IPS-18c (cell line): ENCODE data around the gene RRP8.
A peak's percentile ranks its signal among the peaks of the same experiment; 100 is the strongest.

Experiments
- H3K4me3 ChIP-seq: 2 replicates; pipeline ENCODE4 v1.7.0; 2013; ENCODE audit warnings: low read depth, mild to moderate bottlenecking, low read length, moderate library complexity; ENCODE audit not compliant: insufficient read depth
- H3K9me3 ChIP-seq: one replicate; pipeline ENCODE4 v1.6.1; 2013; ENCODE audit warnings: mild to moderate bottlenecking, low read length, moderate library complexity; ENCODE audit not compliant: control insufficient read depth, insufficient read depth

The RRP8 gene

GRCh38 chr11:6603287-6604080, at the start of gene RRP8, which contains the start of gene ILK:
RRP8 (minus strand) TSS chr11:6603616; CDS start chr11:6603502, 114 bp downstream.
ILK (plus strand) TSS chr11:6603774; CDS start chr11:6604272, 498 bp downstream.
- Histone ChIP-seq H3K4me3 (peak within 1 kb of the TSS; percentile 96), H3K9me3 (no peaks in the 10 kb centered on the region)

GRCh38 chr11:6653097-6653496, 49.7 kb upstream of the RRP8 start:
- Histone ChIP-seq H3K9me3 (no peaks in the 10 kb centered on the region), H3K4me3 (no peak overlapping the region)

GRCh38 chr11:6652182-6652581, 48.8 kb upstream of the RRP8 start:
- Histone ChIP-seq H3K4me3 (no peak overlapping the region), H3K9me3 (no peaks in the 10 kb centered on the region)

- Histone ChIP-seq H3K9me3 (no peaks in the 10 kb centered on the region), H3K4me3 (no peak overlapping the region)
These were observed 47.6 kb upstream of the RRP8 start for GRCh38 chr11:6650980-6651379.

- Histone ChIP-seq H3K9me3 (no peaks in the 10 kb centered on the region), H3K4me3 (no peak overlapping the region)
These were observed 46.7 kb upstream of the RRP8 start for GRCh38 chr11:6650104-6650503.

GRCh38 chr11:6648501-6648900, 45.1 kb upstream of the RRP8 start:
- Histone ChIP-seq H3K9me3 (no peaks in the 10 kb centered on the region), H3K4me3 (no peak overlapping the region)

GRCh38 chr11:6647836-6648235, 44.4 kb upstream of the RRP8 start:
- H3K4me3 ChIP-seq: no peak overlapping the region
- H3K9me3 ChIP-seq: no peaks in the 10 kb centered on the region

GRCh38 chr11:6646918-6647679, 43.7 kb upstream of the RRP8 start:
- H3K4me3 ChIP-seq: no peak overlapping the region
- no peaks in the 10 kb centered on the region for H3K9me3 ChIP-seq

GRCh38 chr11:6646576-6646917, 43.1 kb upstream of the RRP8 start:
- no peak overlapping the region for H3K4me3 ChIP-seq

GRCh38 chr11:6646071-6646470, 42.7 kb upstream of the RRP8 start:
- Histone ChIP-seq H3K9me3 (no peaks in the 10 kb centered on the region), H3K4me3 (no peak overlapping the region)

More at GRCh38 chr11:6646576-6646917, 43.1 kb upstream of the RRP8 start:
- no peaks in the 10 kb centered on the region for H3K9me3 ChIP-seq

GRCh38 chr11:6642957-6643356, 39.5 kb upstream of the RRP8 start:
- Histone ChIP-seq H3K4me3 (no peak overlapping the region), H3K9me3 (no peaks in the 10 kb centered on the region)

GRCh38 chr11:6640985-6641701, 37.7 kb upstream of the RRP8 start:
- Histone ChIP-seq H3K4me3 (no peak overlapping the region), H3K9me3 (no peaks in the 10 kb centered on the region)

- H3K9me3 ChIP-seq: no peaks in the 10 kb centered on the region
- no peak overlapping the region for H3K4me3 ChIP-seq
These were observed 36.9 kb upstream of the RRP8 start for GRCh38 chr11:6640036-6640984.

GRCh38 chr11:6638429-6638828, 35.0 kb upstream of the RRP8 start:
- Histone ChIP-seq H3K9me3 (no peaks in the 10 kb centered on the region), H3K4me3 (no peak overlapping the region)

- H3K4me3 ChIP-seq: no peak overlapping the region
- no peaks in the 10 kb centered on the region for H3K9me3 ChIP-seq
These were observed 34.5 kb upstream of the RRP8 start for GRCh38 chr11:6637871-6638270.

- H3K4me3 ChIP-seq: no peak overlapping the region
- no peaks in the 10 kb centered on the region for H3K9me3 ChIP-seq
These were observed 33.1 kb upstream of the RRP8 start for GRCh38 chr11:6636480-6636879.
